WTC11 (cell line): ENCODE results near the gene RMC1. TPM values are rescaled to one million over a fixed set of nuclear protein-coding genes. Genes with fewer than 3 reads are reported as not detected.

Experiments used
- ATAC-seq: fragments of 200-7000 bp; cut with Tn5 transposase; 2 replicates; pipeline ENCODE4 v1.10.0; 2021; ENCODE audit warnings: mild to moderate bottlenecking, moderate library complexity
- CTCF ChIA-PET: fragments of 300-600 bp; sonication (Branson Sonifier 250); formaldehyde crosslinking; loops from one replicate; lab custom pipeline; 2021; ENCODE audit warnings: antibody characterized with exemption; lab: Charles Lee
- POLR2A ChIA-PET: fragments of 350-600 bp; sonication (Branson Sonifier 250); formaldehyde crosslinking; loops from one replicate; lab custom pipeline; 2021; ENCODE audit warnings: antibody characterized with exemption; lab: Charles Lee
- DNase-seq: peaks from one replicate; pipeline ENCODE4 v3.0.0; 2021; ENCODE audit warnings: low spot score
- H3K27ac Mint-ChIP-seq: 2 replicates; pipeline ENCODE4 v1.8.0; 2021; ENCODE audit warnings: mixed read lengths
- H3K27me3 Mint-ChIP-seq: 2 replicates; pipeline ENCODE4 v1.8.0; 2021; ENCODE audit warnings: low read depth, mild to moderate bottlenecking, moderate library complexity, mixed read lengths
- H3K36me3 Mint-ChIP-seq: 2 replicates; pipeline ENCODE4 v1.8.0; 2021; ENCODE audit warnings: mixed read lengths
- H3K4me1 Mint-ChIP-seq: 2 replicates; pipeline ENCODE4 v1.8.0; 2022; ENCODE audit warnings: mixed read lengths
- H3K4me3 Mint-ChIP-seq: 2 replicates; pipeline ENCODE4 v1.8.0; 2021; ENCODE audit warnings: mild to moderate bottlenecking, moderate library complexity, mixed read lengths
- H3K9me3 Mint-ChIP-seq: 2 replicates; pipeline ENCODE4 v1.8.0; 2021; ENCODE audit warnings: mixed read lengths
- CREB1 ChIP-seq: sonication (generic); formaldehyde crosslinking; IDR thresholded peaks from 2 replicates; pipeline ENCODE4 v1.8.0; 2023; ENCODE audit warnings: mild to moderate bottlenecking, missing genetic modification reagents
- FOXK1 ChIP-seq: sonication (generic); formaldehyde crosslinking; IDR thresholded peaks from 2 replicates; pipeline ENCODE4 v1.8.0; 2022; ENCODE audit warnings: mild to moderate bottlenecking, moderate library complexity, missing genetic modification reagents
- KAT7 ChIP-seq: sonication (generic); formaldehyde crosslinking; IDR thresholded peaks from 2 replicates; pipeline ENCODE4 v1.8.1; 2023; ENCODE audit warnings: missing genetic modification reagents, mild to moderate bottlenecking, borderline replicate concordance
- TEAD4 ChIP-seq: sonication (generic); formaldehyde crosslinking; IDR thresholded peaks from 2 replicates; pipeline ENCODE4 v1.8.0; 2022; ENCODE audit warnings: mild to moderate bottlenecking, missing genetic modification reagents
- ZBTB21 ChIP-seq: sonication (generic); formaldehyde crosslinking; IDR thresholded peaks from 2 replicates; pipeline ENCODE4 v1.8.1; 2023; ENCODE audit warnings: mild to moderate bottlenecking, missing genetic modification reagents, borderline replicate concordance
- ZNF232 ChIP-seq: sonication (generic); formaldehyde crosslinking; IDR thresholded peaks from 2 replicates; pipeline ENCODE4 v1.8.0; 2022; ENCODE audit warnings: mild to moderate bottlenecking, missing genetic modification reagents
- total RNA-seq: library from RNA; stranded (reverse); gene quantifications from 3 replicates; pipeline ENCODE4 v1.2.3, GENCODE V29; 2021
- TF ChIP-seq, protein P1 (sequence below): sonication (generic); formaldehyde crosslinking; IDR thresholded peaks from 2 replicates; pipeline ENCODE4 v1.8.1; 2023; ENCODE audit warnings: mild to moderate bottlenecking, missing genetic modification reagents, borderline replicate concordance
- TF ChIP-seq, protein P2 (sequence below): fragments of 250-450 bp; sonication (Bioruptor Pico); IDR thresholded peaks from 2 replicates; pipeline ENCODE4 v1.9.0; 2021; ENCODE audit warnings: mild to moderate bottlenecking
- TF ChIP-seq, protein P3 (sequence below): fragments of 250-450 bp; sonication (Bioruptor Pico); conservative IDR thresholded peaks from 2 replicates; pipeline ENCODE4 v1.9.0; 2021; ENCODE audit warnings: mild to moderate bottlenecking
- TF ChIP-seq, protein P4 (sequence below): fragments of 250-450 bp; sonication (Bioruptor Pico); IDR thresholded peaks from 2 replicates; pipeline ENCODE4 v2.1.2; 2022; ENCODE audit warnings: mild to moderate bottlenecking, moderate library complexity
- TF ChIP-seq, protein P5 (sequence below): sonication (generic); formaldehyde crosslinking; IDR thresholded peaks from 2 replicates; pipeline ENCODE4 v1.8.0; 2022; ENCODE audit warnings: mild to moderate bottlenecking, missing genetic modification reagents
- TF ChIP-seq, protein P6 (sequence below): sonication (generic); formaldehyde crosslinking; IDR thresholded peaks from 2 replicates; pipeline ENCODE4 v1.8.0; 2023; ENCODE audit warnings: mild to moderate bottlenecking, missing genetic modification reagents
- TF ChIP-seq, protein P7 (sequence below): fragments of 250-450 bp; sonication (Bioruptor Pico); IDR thresholded peaks from 2 replicates; pipeline ENCODE4 v1.8.0; 2021; ENCODE audit warnings: mild to moderate bottlenecking

The RMC1 gene
- total RNA-seq, 1 experiment from 2014 or later = 15.6 TPM

DNA sequence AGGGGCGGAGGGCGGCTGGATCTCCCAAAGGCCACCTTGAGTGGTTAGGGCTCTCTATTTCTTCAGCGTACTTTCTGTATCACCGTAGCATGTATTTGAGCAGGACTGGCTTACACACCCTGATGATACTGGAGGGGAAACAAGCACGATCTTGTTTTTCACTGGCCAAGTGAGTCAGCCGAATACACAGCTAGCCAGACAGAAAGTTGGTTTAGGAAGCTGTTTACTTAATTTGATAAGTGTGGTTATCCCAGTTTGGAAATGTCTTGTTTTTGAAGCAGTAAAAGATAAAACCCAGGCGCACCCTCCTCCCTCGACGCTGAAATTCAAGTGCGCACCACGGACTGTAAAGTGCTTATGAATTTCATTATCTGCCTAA is 49.6 kb upstream of the RMC1 start:
- ChIA-PET POLR2A (no interaction called here), CTCF (interaction anchor here (0.6 to 1.9 kb wide), 5 partner anchors 11 to 322 kb away, joined by 3 to 6 read pairs (median 3); no protein-coding TSS in a partner anchor)
- Mint-ChIP-seq H3K4me1 (peaks cover 21% of the 10 kb centered on the region), H3K36me3 (no peaks in the 10 kb centered on the region), H3K9me3 (0 out of 2 replicates have a peak, but pooled peaks cover 3% of the 10 kb centered on the region), H3K27me3 (no peaks in the 10 kb centered on the region), H3K27ac (no peak overlapping the region), H3K4me3 (peak overlapping the region; percentile 100)
- TF ChIP-seq, protein P1, sequence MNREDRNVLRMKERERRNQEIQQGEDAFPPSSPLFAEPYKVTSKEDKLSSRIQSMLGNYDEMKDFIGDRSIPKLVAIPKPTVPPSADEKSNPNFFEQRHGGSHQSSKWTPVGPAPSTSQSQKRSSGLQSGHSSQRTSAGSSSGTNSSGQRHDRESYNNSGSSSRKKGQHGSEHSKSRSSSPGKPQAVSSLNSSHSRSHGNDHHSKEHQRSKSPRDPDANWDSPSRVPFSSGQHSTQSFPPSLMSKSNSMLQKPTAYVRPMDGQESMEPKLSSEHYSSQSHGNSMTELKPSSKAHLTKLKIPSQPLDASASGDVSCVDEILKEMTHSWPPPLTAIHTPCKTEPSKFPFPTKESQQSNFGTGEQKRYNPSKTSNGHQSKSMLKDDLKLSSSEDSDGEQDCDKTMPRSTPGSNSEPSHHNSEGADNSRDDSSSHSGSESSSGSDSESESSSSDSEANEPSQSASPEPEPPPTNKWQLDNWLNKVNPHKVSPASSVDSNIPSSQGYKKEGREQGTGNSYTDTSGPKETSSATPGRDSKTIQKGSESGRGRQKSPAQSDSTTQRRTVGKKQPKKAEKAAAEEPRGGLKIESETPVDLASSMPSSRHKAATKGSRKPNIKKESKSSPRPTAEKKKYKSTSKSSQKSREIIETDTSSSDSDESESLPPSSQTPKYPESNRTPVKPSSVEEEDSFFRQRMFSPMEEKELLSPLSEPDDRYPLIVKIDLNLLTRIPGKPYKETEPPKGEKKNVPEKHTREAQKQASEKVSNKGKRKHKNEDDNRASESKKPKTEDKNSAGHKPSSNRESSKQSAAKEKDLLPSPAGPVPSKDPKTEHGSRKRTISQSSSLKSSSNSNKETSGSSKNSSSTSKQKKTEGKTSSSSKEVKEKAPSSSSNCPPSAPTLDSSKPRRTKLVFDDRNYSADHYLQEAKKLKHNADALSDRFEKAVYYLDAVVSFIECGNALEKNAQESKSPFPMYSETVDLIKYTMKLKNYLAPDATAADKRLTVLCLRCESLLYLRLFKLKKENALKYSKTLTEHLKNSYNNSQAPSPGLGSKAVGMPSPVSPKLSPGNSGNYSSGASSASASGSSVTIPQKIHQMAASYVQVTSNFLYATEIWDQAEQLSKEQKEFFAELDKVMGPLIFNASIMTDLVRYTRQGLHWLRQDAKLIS (CRISPR knock-in tag) = no peak
- DNase-seq = no peak
- ATAC-seq = no peak

DNA sequence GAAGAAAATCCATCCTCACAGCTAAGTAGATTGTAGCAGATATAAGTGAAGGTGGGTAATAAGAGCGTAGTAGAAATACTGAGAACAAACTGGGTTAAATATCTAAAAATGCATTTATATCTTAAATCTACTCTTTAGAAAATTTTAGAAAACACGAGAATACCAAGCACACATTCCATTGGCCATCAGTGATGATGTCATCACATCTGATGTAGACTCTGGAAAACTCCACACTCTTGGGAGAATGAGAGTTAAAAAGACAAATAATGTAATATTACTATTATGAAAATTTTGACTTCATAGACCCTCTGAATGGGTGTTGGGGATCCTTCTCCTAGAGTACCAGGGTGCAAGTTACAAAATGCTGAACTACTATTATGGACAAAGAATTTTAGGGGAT is 46.5 kb upstream of the RMC1 start:
- Mint-ChIP-seq H3K27ac (no peak overlapping the region), H3K9me3 (no peaks in the 10 kb centered on the region), H3K36me3 (no peaks in the 10 kb centered on the region), H3K4me1 (peaks cover 18% of the 10 kb centered on the region), H3K27me3 (no peaks in the 10 kb centered on the region), H3K4me3 (no peak overlapping the region)
- ChIA-PET CTCF (no interaction called here), POLR2A (interaction anchor here (0.7 kb wide), 1 partner anchor 439 kb away, joined by 3 read pairs; no protein-coding TSS in a partner anchor)
- TF ChIP-seq FOXK1 (CRISPR knock-in tag) = no peak
- TF ChIP-seq, protein P2, sequence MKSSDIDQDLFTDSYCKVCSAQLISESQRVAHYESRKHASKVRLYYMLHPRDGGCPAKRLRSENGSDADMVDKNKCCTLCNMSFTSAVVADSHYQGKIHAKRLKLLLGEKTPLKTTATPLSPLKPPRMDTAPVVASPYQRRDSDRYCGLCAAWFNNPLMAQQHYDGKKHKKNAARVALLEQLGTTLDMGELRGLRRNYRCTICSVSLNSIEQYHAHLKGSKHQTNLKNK (CRISPR knock-in tag) = no peak
- TF ChIP-seq ZNF232 = no peak
- no peak for TF ChIP-seq CREB1 (CRISPR knock-in tag)
- TF ChIP-seq, protein P3, sequence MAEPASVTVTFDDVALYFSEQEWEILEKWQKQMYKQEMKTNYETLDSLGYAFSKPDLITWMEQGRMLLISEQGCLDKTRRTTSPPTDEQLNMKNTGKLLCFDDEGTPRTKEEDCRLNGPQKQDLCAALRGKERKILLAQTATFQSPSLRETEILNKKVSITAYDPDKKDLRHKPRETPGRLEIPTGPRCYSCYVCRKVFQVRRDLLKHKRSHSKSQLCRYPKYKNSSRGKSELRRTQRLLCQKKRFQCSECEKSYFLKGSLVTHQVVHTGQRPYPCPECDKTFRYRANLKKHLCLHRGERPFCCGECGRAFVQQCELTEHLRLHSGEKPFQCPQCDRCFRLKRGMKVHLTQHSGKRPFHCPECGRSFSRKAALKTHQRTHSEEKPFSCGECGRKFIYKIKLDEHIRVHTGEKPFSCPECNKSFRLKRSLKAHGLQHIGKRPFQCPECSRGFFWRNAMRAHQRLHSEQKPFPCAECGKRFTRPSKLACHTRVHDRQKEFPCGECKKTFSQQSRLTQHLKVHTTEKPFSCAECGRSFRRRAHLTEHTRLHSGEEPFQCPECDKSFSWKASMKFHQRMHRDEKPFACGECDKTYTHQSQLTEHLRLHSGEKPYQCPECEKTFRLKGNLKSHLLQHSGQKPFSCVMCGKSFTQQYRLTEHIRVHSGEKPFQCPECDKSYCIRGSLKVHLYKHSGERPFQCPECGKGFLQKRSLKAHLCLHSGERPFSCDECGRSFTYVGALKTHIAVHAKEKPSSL (CRISPR knock-in tag) = no peak
- TF ChIP-seq, protein P4, sequence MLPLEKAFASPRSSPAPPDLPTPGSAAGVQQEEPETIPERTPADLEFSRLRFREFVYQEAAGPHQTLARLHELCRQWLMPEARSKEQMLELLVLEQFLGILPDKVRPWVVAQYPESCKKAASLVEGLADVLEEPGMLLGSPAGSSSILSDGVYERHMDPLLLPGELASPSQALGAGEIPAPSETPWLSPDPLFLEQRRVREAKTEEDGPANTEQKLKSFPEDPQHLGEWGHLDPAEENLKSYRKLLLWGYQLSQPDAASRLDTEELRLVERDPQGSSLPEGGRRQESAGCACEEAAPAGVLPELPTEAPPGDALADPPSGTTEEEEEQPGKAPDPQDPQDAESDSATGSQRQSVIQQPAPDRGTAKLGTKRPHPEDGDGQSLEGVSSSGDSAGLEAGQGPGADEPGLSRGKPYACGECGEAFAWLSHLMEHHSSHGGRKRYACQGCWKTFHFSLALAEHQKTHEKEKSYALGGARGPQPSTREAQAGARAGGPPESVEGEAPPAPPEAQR (CRISPR knock-in tag) = no peak
- TF ChIP-seq, protein P5, sequence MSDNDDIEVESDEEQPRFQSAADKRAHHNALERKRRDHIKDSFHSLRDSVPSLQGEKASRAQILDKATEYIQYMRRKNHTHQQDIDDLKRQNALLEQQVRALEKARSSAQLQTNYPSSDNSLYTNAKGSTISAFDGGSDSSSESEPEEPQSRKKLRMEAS (CRISPR knock-in tag) = no peak
- TF ChIP-seq, protein P6, sequence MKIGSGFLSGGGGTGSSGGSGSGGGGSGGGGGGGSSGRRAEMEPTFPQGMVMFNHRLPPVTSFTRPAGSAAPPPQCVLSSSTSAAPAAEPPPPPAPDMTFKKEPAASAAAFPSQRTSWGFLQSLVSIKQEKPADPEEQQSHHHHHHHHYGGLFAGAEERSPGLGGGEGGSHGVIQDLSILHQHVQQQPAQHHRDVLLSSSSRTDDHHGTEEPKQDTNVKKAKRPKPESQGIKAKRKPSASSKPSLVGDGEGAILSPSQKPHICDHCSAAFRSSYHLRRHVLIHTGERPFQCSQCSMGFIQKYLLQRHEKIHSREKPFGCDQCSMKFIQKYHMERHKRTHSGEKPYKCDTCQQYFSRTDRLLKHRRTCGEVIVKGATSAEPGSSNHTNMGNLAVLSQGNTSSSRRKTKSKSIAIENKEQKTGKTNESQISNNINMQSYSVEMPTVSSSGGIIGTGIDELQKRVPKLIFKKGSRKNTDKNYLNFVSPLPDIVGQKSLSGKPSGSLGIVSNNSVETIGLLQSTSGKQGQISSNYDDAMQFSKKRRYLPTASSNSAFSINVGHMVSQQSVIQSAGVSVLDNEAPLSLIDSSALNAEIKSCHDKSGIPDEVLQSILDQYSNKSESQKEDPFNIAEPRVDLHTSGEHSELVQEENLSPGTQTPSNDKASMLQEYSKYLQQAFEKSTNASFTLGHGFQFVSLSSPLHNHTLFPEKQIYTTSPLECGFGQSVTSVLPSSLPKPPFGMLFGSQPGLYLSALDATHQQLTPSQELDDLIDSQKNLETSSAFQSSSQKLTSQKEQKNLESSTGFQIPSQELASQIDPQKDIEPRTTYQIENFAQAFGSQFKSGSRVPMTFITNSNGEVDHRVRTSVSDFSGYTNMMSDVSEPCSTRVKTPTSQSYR (CRISPR knock-in tag) = no peak
- no peak for TF ChIP-seq TEAD4 (CRISPR knock-in tag)
- TF ChIP-seq KAT7 (CRISPR knock-in tag) = no peak
- TF ChIP-seq, protein P7, sequence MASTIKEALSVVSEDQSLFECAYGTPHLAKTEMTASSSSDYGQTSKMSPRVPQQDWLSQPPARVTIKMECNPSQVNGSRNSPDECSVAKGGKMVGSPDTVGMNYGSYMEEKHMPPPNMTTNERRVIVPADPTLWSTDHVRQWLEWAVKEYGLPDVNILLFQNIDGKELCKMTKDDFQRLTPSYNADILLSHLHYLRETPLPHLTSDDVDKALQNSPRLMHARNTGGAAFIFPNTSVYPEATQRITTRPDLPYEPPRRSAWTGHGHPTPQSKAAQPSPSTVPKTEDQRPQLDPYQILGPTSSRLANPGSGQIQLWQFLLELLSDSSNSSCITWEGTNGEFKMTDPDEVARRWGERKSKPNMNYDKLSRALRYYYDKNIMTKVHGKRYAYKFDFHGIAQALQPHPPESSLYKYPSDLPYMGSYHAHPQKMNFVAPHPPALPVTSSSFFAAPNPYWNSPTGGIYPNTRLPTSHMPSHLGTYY (CRISPR knock-in tag) = no peak
- no peak for TF ChIP-seq ZBTB21 (CRISPR knock-in tag)
- DNase-seq (no peak), ATAC-seq (no peak)
